NCI-H2171 treated with DMSO at 0.1 percent for 48 hours (cell line): Measurements from ENCODE around the gene ICA1.

Source experiments
- DNase-seq: peaks from one replicate; lab custom pipeline; 2025; lab: John Stamatoyannopoulos, UW

Gene ICA1

DNA sequence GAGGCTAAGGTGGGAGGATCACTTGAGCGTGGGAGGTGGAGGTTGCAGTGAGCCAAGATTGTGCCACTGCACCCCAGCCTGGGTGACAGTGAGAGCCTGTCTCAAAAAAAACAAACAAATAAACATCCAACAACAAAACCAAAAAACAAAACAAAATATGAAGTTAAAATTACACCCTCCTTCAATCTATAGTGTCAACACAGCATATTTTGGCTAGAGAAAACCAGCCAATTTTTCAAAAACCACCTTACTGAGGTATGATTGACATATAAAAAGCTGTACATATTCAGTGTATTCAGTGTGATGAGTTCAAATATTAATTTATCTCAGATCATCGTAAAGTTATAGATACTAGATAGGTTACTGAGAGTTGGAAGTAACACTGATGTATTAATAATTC, 102.4 kb downstream of the ICA1 start:
- DNase-seq = no peak

DNA sequence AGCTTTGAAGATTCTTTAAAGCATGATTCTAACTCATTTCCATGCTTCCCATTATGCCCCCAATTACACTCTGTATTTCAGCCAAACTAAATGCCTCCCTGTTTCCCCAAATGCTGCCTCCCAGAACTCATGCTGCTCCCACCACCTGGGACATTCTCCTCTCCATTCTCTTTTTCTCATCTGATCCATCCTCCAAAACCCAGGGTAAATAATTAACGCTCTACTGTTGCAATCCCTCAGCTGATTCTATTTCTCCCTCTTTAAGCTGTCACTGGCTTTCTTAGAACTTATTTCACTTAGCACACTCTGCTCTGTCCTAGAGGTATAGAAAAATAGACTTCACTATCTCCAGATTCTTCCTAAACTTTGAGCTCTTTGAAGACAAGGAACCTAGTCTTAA, 104.7 kb downstream of the ICA1 start:
- no peak for DNase-seq

DNA sequence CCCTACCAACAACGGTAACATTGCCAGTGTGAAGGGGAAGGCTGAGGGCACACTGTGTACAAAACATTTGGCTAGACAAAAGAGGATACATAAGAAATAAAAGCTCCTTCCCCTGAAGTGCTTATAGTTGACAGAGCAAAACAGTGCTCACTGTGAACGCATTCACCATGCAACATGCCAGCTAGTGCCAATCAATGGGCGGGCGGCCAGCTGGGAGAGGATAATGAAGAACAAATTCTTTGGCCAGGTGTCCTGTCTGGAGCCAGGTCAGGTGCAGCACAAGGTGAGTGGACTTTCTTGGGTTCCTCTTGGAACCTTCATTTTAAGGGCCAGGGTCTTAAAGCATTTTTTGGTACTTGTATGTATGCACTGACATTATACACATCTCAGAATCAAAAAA, 106.1 kb downstream of the ICA1 start:
- DNase-seq = no peak

DNA sequence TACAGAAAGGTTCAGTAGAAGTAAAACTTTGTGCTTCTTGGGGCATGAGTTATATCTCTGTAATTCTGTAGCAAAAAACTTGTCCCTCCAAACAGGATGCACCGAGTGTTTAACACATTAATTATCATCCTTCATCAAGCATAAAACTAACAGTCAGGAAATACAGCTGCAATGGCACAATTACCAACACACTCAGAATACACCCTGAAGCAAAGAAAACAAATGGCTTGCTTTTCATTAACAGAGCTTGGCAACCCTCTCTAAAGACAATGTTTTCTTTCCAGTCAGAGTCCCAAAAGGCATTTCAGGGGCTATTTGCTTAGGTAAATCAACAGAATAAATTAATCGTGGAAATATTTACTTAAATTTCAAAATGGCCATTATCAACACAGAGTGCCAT, 107.7 kb downstream of the ICA1 start:
- DNase-seq = no peak

DNA sequence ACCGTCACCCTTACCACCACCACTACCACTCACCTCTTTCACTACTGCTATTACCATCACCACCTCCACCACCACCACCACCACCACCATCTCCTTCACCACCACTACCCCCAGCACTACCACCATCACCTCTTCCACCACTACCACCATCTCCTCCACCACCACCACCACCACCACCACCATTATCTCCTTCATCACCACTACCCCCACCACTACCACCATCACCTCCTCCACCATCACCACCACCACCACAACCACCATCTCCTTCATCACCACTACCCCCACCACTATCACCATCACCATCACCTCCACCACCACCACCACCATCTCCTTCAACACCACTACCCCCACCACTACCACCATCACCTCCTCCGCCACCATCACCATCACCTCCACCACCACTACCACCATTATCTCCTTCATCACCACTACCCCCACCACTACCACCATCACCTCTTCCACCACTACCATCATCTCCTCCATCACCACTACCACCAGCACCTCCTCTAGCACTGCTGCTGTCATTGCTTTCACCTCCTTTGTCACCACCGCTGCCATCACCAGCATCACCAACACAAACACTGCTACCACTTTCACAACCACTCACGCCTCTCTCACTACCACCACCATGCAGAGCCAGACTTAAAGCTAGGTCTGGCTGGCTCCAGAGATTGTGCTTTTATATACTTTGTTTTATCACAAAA, 109.3 kb downstream of the ICA1 start:
- no peak for DNase-seq

DNA sequence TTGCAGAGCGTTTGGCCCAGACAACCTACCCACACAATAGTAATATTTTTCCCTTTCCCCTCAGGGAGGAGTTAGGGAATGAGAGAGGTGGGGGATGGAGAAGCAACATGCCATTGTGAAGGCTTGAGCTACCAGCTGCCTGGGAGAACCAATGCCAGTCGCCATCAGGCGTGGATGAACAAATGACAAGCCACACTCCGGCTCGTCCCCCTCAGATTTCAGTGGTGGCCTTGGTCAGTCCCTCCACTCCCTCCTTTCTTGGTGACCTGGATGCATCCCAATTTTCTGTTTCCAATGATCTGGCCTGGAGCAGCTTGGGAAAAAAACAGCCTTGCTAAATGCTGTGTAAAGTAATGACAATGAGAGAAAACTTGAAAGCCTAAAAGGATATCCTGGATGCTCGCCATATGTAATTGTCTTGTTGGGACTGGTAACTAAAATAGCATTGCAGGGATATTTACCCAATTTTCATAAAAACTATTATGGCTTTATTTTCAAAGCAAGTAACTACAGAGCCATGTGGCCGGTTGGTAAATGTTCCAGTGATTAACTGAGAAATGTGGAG, 110.7 kb downstream of the ICA1 start:
- no peak for DNase-seq

DNA sequence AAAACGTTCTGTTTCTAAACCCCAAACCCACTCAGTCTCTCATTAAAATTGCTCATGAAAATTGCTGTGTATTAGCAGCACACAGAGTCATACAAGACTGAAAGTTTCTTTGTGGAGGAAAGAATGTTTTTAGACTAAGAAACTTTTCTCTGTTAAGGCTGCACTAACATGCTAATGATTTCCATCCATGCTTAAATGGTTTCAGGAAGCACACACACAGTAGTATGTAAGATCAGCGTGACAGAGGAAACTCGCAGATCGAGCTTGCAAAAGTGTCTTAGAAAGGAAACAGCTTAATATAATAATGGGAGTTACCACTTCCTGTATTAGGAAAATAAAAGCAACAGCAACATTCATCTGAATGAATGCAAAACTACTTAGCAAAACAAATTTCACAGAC, 112.7 kb downstream of the ICA1 start:
- no peak for DNase-seq

DNA sequence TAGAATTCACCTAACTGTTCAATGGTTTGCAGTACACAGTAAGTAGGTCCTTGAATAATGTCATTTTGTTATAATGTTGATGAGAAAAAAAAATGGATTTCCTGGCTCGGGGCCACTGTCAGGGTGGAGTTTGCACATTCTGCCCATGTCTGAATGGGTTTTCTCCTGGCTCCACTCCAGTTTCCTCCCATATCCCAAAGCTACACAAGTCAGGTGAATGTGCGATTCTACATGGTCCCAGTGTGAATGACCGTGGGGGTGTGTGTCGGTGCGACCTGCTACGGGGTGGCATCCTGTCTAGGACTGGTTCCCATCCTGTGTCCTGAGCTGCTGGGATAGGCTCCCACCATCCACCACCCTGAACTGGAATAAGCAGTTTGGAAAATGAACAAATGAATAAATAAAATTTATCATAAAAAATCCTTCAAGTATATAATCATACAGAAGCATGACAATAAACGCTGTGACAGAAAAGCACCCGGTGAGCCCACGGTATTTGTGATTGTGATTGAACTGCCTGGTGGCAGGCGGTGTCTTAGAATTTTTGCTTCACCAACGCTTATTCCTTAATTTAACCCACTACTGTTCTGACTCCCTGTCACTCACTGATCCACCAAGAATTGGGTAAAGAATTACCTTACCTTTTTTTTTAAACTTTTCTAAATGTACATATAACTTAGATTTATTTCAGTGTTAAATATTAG, 114.1 kb downstream of the ICA1 start:
- DNase-seq = peak; percentile 5

DNA sequence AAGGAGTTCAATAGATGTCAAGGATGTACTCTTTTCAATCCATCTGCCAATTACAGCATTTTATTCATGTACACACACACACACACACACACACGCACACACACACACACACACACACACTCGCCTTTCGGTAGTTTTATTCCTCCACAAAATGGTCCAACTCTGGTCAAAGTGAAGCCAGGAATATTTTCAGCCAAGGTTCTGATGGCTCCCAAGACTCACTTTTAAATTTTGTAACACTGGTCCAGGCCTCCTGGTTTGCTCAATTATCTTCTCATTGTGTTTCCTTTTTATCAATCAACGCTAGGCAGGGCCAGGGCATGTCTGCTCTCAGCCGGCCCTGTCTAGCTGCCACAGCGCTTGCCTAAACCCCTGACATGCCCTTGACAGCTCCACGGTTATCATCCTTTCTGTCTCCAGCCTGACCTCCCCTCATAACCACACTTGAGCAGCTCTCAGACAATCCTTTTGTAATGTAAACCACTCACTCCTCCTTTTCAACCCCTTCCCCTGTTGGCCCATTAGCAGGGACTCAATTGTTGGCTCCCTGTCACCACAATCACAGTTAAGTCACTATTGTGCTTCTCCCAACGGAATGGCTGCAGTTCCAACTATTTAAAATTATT, 115.1 kb downstream of the ICA1 start:
- DNase-seq = no peak

DNA sequence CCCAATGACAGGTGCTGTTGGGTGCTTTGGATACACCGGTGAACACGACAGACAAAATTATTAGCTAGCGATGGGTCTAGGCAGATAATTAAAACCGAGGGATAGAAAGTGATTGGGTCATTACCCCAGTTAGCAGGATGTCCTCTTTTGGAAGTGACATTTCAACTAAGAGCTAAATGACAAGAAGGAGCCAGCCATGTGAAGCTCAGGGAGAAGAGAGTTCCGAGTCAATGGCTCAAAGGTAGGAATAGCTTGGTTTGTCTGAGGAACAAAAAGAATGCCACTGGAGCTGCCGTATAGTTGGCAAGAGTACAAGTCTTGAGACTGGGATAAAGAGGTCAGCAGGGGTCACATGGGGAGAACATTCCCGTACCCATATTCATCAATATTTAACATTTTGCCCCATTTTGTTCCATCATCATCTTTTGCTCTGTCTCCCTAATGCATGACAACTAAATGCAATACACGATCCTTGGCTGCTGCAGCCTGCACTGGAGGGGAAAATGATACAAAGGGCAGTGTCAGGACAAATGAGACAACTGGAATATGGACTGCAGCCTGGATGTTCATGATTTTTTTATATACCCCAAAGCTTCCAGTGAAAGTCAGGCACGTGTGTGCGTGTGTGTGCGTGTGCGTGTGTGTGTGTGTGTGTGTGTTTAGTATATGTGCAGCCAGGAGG, 115.7 kb downstream of the ICA1 start:
- DNase-seq = no peak

DNA sequence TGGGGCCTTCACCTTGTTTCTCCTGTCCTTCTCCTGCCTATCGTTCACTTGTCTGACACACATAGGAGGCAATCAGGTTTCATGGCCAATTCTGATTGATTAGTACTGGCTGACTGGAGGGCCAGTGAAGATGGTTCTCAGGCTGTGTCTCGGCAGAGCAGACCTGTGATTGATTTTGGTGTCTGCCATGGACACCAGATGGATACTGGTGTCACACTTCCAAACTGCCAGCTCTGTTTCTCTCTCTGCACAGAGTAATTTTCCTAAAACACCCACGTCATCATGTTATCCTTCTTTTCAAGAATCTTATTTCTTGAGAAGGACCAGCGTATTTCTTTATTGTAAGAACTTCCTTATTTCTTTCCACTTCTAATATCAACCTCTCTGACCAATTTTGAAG, 117.1 kb downstream of the ICA1 start:
- DNase-seq = no peak

DNA sequence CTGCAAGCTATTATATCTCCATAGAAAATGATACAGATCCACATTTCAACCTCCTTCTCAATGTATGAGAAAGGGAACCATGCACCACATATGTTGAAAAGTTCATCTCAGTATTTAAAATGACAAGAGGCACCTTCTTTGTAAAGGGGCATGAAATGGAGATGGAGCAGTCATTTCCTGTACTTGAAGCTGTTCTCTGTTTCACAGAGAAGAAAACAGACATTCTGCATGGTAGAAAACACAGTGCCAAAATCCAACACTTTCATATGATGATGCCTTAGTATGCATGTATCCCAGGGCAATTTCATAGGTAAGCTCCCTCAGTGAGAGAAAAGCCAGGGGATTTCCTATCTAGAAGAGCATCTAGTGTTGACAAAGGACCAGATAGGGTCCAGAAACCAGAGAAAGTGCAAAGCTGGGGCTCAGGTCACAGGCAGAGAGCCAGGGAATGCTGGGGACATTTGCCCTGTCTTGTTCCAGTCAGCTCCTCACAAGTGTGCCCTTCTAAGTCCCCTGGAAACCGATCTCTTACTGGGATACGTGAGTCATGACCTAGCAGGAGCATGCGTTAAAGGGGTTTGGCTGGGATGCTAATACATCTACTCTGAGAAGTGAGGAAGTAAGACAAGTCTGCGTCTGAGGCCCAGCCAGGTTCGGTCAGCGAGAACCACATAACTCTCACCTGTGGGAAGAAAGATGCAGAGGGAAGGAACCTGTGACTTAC, 118.7 kb downstream of the ICA1 start:
- no peak for DNase-seq

DNA sequence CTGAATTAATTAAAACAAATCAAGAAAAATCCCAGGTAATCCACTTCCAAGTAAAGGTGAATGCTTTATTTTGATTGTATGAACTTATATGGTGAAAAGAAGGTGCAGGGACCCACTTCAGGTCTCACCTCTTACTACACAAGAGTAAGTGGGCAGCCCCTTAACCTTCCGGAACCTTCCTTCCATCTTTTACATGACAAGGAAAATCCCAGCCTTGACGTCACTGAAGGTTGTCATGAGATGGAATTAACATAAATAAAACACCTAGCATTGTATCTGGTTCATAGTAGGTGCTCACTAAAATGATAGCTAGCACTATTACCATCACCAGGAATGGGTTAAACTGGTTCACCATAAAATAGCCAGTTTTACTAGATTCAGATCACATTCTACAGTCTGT, 119.5 kb downstream of the ICA1 start:
- no peak for DNase-seq

DNA sequence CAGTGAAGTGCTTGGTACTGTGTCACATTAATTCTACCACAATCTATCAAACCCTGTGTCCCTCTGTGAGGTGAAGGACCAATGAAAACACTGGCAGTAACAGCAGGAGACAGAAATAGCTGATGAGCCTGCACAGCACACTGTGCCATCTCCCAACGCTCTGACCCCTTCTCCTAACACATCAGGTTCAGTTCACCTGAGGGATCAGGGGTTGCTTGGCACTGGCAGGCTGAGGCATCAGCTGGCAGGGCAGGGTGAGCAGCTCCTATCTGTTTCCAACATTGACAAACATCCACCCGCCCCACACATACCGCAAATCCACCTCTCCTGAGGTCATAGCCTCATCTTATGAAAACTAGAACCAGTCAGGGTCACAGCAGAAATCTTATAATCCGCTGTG, 120.9 kb downstream of the ICA1 start:
- DNase-seq = no peak

DNA sequence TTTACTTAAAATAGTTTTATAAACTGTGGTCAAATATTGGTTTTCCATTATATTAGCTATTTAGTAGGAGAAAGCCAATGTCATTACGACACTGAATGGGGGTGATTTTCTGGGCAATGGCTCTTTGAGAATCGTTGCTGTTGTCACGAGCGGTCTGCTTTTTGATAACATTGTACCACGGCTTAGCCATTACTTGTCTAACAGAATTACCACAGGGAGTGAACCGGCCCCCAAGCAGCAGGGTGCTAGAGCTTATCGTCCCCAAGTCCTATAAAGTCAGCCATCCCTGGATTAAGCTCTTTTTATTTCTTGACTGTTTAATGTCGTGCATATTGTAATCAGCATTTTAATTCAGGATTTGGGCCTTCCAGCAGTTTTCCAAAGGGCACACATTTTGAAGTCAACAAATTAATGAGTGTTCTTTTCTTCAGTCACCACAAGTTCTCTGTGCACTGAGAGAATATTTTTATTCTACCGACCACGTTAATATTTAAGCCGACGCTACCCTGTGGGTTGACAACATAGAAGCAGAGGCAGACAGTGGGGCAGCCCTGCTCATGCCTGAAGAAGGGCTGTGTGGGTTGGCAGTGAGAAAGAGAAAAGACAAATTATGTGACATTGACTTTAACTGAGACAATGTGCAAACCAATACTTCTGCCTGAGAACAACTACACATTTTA, 125.8 kb downstream of the ICA1 start:
- no peak for DNase-seq

DNA sequence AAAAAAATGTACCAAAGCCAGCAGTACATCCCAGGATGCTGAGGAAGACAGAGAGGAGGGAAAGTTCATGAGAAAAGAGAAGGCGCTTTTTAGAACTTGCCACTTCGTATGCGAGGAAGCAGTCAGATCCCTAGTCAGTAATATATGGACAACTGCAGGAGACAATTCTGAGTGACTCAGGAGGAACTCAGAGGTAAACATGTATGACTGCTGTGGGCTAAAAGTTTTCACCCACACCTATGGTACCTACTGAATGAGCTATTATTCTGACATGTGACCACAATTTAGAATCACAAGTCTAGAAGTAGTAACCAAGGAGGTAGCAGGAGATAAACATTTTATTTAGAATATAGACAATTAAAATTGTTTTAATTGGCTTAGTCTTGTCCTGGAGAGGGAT, 126.5 kb downstream of the ICA1 start:
- DNase-seq = no peak

DNA sequence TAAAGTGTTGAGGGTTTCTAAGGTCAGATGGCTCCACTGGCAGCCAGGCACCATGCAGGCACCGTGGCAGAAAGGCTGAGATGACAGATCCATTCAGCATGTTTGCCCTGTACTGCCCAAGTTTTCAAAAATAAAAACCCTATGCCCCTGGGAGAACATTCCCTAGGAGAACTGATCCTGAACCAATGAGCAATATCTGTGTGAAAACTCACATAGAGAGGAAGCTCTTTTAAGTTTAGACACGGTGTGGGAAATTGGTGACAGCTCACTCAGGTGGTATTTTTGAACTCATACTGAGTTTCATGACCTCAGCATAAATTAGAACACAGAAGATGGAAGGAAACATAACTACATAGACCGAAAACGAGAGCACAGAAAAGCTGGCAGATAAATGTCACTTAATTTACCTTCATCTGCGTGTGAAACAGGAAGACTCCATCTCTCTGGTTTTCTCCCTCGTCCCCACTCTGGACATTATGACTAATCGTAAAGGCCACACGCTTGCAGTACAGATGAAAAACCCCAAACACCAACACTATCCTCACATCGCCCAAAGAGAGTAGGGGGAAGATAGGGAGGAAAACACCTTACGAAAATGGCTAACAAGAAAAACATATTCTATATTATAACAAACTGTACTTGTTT, 127.8 kb downstream of the ICA1 start:
- no peak for DNase-seq

DNA sequence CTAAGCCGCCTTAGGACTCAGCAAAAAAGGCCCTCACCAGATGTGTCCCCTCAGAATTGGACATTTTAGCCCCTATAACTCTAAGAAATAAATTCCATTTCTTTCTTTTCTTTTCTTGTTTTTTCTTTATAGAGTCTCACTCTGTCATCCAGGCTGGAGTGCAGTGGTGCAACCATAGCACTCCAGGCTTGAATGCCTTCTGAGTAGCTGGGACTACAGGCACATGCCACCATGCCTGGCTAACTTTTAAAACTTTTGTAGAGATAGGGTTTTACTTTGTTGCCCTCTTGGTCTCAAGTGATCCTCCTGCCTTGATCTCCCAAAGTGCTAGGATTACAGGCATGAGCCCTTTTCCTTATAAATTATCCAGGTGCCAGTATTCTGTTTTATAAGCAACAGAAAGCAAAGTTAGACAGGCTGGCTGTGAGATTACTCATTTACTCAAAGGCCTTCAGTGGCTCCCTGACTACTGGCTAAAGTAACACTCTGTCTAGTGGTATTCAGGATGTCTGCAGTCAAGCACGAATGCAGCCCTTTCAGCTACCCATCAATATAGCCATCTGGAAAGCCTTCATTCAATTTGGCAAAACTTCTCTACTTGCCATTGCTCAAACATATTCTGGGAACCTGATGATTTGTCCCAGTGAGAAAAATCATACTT, 128.6 kb downstream of the ICA1 start:
- DNase-seq = no peak

DNA sequence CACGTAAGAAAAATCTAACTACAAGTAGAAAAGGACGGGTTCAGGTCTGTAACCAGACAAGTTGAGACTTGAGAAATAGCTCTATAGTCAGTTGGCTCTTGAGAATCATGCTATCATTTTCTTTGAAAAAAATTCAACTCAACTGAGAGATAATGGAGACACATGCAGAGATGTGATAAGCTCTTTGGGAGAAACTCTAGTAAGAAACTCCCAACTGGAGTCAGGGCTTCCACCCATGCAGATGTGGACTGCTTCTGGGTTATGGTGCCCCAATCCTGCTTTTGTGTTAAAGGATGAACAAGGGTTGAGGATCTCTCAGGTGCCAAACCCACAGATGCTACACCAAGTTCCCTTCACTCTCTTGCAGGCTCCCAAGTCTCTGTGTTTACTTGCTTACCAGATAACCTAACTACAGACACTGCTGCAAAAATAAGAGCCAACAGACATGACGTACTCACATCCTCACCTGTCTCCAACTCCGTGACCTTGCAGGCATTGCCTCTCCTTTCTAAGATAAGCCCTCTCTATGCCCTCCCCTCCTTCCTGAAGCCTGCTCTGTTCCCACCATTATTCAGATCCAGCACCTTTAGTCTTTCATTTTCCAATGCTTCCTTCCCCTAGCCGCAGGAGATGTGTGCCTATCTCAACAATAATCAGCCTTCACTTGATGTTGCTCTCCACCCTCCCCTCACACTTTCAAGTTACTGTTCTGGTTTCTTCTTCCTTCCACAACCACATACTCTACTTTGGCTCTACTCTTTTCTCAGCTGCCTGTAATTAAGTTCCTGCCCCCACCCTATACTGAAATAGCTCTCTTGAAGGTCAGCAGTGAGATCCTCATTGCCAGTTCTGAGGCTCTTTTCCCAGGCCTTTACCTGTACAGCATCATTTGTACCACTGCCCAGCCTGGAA, 130.0 kb downstream of the ICA1 start:
- no peak for DNase-seq
